ENCODE data around the gene SLC9A8.
A peak's percentile ranks its signal among the peaks of the same experiment; 100 is the strongest.
"Not testable (repeated sequence)": the region's sequence is repeated elsewhere in the genome, so short reads cannot be mapped to it uniquely, and the experiment has no call there.

Gene SLC9A8

DNA sequence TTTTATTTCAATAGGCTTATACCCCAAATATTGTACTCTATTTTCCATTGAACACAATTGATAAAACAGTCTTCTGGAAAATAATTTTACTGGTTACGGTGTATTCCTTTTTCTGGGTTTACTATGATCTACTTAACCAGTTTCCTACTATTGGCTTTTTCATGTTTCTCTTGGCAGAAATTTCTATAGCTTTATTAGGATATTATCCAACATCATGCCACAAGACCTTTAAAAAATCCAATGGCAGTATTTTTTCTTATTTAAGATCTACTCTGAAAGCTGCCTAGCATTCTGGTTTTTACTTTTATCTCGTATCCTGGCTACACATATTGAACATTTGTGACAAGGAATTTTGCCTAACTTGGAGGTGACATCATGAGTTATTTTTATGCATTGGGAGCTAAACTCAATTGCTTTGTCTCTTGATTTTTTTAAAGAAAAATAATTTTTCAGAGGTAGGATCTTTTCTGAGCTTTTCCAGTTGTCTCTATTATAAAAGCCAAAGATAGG is 45.5 kb downstream of the SLC9A8 start:
- DNase-seq (no peak), ATAC-seq (replicated peaks) (no peak)
- Mint-ChIP-seq H3K4me1 (no peaks in the 10 kb centered on the region), H3K27me3 (no peaks in the 10 kb centered on the region), H3K27ac (no peak overlapping the region), H3K36me3 (peaks cover 27 to 47% of the 10 kb centered on the region in 2 donors), H3K9me3 (no peaks in the 10 kb centered on the region), H3K4me3 (no peak overlapping the region)

DNA sequence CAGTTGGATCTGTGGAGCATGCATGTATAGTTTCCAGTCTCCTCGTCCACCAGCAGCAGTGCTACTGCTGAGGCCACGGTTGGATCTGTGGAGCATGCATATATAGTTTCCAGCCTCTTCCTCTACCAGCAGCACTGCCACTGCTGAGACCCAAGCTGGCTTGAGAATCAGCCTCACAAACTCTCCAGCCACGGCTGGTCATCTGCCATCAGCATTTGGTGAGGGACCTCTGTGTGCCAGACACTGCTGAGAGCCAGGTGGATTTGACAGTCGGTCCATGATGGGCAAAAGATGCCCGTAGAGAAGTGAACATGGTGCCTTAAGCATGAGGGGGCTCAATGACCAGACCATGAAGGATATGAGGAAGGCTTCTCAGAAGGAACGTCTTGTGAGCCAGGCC is 46.4 kb downstream of the SLC9A8 start:
- Mint-ChIP-seq H3K9me3 (no peaks in the 10 kb centered on the region), H3K4me1 (no peaks in the 10 kb centered on the region), H3K36me3 (peaks cover 27 to 44% of the 10 kb centered on the region in 2 donors), H3K27ac (no peak overlapping the region), H3K27me3 (no peaks in the 10 kb centered on the region), H3K4me3 (no peak overlapping the region)
- no peak for ATAC-seq (replicated peaks)
- no peak for DNase-seq

- no peak for DNase-seq
- Mint-ChIP-seq H3K4me1 (no peaks in the 10 kb centered on the region), H3K27me3 (no peaks in the 10 kb centered on the region), H3K4me3 (no peak overlapping the region), H3K36me3 (peaks cover 31 to 46% of the 10 kb centered on the region in 2 donors), H3K9me3 (no peaks in the 10 kb centered on the region), H3K27ac (no peak overlapping the region)
- no peak for ATAC-seq (replicated peaks)
These were observed 47.2 kb downstream of the SLC9A8 start for GRCh38 chr20:49859807-49860206.

- DNase-seq; H3K27me3 Mint-ChIP-seq; H3K4me1 Mint-ChIP-seq; H3K4me3 Mint-ChIP-seq; H3K9me3 Mint-ChIP-seq; ATAC-seq (replicated peaks); H3K27ac Mint-ChIP-seq: not testable (repeated sequence)
- H3K36me3 Mint-ChIP-seq, result peaks cover 23 to 44% of the 10 kb centered on the region in 2 donors
These were observed 48.6 kb downstream of the SLC9A8 start for GRCh38 chr20:49861232-49861631.

DNA sequence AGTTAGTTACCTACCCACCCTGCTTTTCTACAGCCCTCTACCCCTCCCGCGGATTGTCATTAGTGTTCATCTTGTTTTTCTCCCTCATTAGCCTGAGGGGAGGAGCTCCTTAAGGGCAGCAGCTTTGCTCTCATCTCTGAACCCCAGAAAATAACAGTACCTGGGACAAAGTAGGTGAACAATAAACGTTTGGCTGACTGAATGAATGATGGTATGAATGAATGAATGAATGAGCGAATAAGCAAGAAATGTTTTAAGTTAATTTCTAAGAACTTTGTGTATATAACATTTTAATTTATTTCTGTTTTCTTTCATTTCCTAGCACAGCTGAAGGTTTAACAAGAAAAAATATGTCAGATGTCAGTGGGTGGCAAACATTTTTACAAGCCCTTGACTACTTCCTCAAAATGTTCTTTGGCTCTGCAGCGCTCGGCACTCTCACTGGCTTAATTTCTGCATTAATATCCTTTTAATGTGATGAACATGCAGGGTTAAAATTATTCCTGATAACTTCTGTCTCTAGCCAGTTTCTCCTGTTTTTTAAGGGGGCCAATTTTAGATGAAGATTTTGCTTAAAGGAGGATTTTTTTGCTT is 50.1 kb downstream of the SLC9A8 start:
- Mint-ChIP-seq H3K4me1 (peaks cover 3 to 4% of the 10 kb centered on the region in 2 donors), H3K27me3 (no peaks in the 10 kb centered on the region), H3K4me3 (no peak overlapping the region), H3K27ac (no peak overlapping the region), H3K36me3 (peaks cover 26 to 44% of the 10 kb centered on the region in 2 donors), H3K9me3 (no peaks in the 10 kb centered on the region)
- DNase-seq, result no peak
- no peak for ATAC-seq (replicated peaks)

- no peaks in the 10 kb centered on the region for H3K27me3 Mint-ChIP-seq
- H3K4me3 Mint-ChIP-seq, result no peak overlapping the region
- H3K9me3 Mint-ChIP-seq, result no peaks in the 10 kb centered on the region
- DNase-seq, result no peak
- H3K27ac Mint-ChIP-seq, result no peak overlapping the region
- peaks cover 8 to 12% of the 10 kb centered on the region in 2 donors for H3K4me1 Mint-ChIP-seq
- ATAC-seq (replicated peaks), result no peak
- H3K36me3 Mint-ChIP-seq, result peaks cover 27 to 52% of the 10 kb centered on the region in 2 donors
These were observed 51.0 kb downstream of the SLC9A8 start for GRCh38 chr20:49863666-49864065.

DNA sequence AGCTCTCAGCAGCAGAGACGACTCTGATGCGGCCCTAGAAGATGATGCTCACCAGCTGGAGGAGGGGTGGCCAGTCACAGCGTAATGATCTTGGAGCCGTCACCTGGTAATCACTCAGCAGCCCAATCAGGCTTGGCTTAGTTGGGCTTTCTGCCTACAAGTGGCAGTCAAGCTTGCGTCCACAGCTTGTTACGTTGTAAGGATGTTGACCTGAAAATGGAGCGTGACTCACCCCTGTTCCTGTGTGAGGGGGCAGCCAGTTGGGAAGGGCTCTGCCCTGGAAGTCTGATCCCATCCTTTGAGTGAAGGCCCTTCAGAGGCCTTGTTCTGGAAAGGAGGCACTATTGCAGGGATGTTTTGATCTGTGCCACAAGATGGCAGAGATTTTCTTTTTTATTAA is 52.9 kb downstream of the SLC9A8 start:
- Mint-ChIP-seq H3K36me3 (peaks cover 33 to 57% of the 10 kb centered on the region in 2 donors), H3K4me3 (no peak overlapping the region), H3K27ac (no peak overlapping the region), H3K27me3 (no peaks in the 10 kb centered on the region), H3K4me1 (peaks cover 8 to 12% of the 10 kb centered on the region in 2 donors), H3K9me3 (no peaks in the 10 kb centered on the region)
- ATAC-seq (replicated peaks), result no peak
- no peak for DNase-seq

DNA sequence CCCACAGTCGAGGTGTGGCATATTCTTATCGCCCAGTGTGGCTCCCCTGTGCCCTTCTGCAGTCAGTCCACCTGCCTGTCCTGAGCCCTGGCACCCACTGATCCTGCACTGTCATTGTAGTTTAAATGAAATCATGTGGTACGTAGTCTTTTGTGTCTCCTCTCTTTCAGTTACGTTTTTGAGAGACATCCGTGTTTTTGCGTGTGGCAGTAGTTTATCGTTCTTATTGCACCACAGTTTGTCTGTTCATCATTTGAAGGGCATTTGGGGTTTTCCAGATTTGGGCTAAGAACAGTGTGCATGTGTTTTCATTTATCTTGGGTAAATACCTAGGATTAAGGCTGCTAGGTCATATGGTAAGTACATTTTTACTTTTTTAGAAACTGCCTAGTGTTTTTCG is 53.4 kb downstream of the SLC9A8 start:
- H3K27ac Mint-ChIP-seq, result no peak overlapping the region
- H3K4me3 Mint-ChIP-seq, result no peak overlapping the region
- peaks cover 8 to 12% of the 10 kb centered on the region in 2 donors for H3K4me1 Mint-ChIP-seq
- H3K36me3 Mint-ChIP-seq, result peaks cover 29 to 52% of the 10 kb centered on the region in 2 donors
- no peaks in the 10 kb centered on the region for H3K27me3 Mint-ChIP-seq
- DNase-seq (no peak), ATAC-seq (replicated peaks) (no peak)
- H3K9me3 Mint-ChIP-seq, result no peaks in the 10 kb centered on the region

DNA sequence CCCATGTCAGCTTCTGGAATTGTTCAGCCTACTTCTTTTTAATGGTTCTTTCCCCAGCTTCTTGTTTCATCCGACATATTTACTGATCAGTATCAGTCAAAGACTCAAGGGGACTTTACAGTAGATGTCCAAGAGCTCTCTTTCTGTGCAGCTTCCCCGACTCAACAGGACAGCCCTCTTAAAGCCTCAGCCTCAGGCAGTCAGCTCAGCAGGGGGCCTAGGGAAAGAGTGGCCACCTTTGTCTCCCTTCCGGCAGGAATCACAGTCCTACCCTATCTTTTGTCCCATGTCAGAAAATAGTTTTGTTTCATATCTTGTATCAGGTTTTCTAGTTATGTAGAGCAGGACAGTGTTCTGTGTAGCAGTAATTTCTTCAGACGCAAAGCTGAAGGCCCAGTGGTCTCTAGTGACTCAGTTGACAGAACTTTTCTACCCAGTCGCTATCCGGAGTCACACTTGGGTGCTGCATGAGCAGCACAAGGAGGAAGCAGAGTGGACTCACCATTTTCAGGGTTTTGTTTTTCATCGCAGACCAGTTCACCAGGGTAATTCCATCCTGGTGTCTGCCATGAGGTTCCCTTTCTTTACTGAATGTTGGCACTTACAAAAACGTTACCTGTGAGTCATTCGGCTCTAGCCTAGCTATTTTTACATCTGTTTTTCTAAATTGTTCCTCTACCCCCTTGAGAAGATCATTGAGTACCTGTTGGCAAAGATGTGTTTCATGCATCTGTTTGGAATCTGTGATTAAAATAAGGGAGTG is 55.0 kb downstream of the SLC9A8 start:
- Mint-ChIP-seq H3K9me3 (no peaks in the 10 kb centered on the region), H3K4me3 (no peak overlapping the region), H3K27ac (peak overlapping the region; percentile 72), H3K27me3 (no peaks in the 10 kb centered on the region), H3K4me1 (peaks cover 8 to 12% of the 10 kb centered on the region in 2 donors), H3K36me3 (peaks cover 29 to 44% of the 10 kb centered on the region in 2 donors)
- DNase-seq (no peak), ATAC-seq (replicated peaks) (peak; percentile 59 to 75)

GRCh38 chr20:49868538-49868937 is 55.9 kb downstream of the SLC9A8 start:
- no peaks in the 10 kb centered on the region for H3K27me3 Mint-ChIP-seq
- no peaks in the 10 kb centered on the region for H3K9me3 Mint-ChIP-seq
- peak; percentile 46 to 52 for ATAC-seq (replicated peaks)
- H3K27ac Mint-ChIP-seq, result peak overlapping the region; percentile 81
- H3K36me3 Mint-ChIP-seq, result peaks cover 29 to 44% of the 10 kb centered on the region in 2 donors
- no peak overlapping the region for H3K4me3 Mint-ChIP-seq
- H3K4me1 Mint-ChIP-seq, result peaks cover 8 to 12% of the 10 kb centered on the region in 2 donors
- no peak for DNase-seq

DNA sequence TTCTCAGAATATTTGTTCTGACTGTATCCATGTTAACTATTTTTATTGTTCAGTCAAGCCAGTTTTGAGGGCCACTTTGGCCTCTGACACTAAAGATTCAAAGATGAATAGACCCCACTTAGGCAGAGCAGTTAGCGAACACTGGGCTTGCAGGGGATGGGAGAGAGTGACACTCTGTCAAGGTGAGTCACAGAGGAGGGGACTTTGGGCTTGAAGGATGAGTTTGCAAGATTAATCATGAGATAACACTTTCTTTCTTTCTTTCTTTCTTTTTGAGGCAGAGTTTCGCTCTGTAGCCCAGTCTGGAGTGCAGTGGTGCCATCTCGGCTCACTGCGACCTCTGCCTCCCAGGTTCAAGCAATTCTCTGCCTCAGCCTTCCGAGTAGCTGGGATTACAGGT is 56.3 kb downstream of the SLC9A8 start:
- peak overlapping the region; percentile 81 for H3K27ac Mint-ChIP-seq
- no peaks in the 10 kb centered on the region for H3K9me3 Mint-ChIP-seq
- no peak overlapping the region for H3K4me3 Mint-ChIP-seq
- no peak for ATAC-seq (replicated peaks)
- H3K27me3 Mint-ChIP-seq, result no peaks in the 10 kb centered on the region
- H3K4me1 Mint-ChIP-seq, result peaks cover 8 to 12% of the 10 kb centered on the region in 2 donors
- H3K36me3 Mint-ChIP-seq, result peaks cover 27 to 48% of the 10 kb centered on the region in 2 donors
- no peak for DNase-seq

DNA sequence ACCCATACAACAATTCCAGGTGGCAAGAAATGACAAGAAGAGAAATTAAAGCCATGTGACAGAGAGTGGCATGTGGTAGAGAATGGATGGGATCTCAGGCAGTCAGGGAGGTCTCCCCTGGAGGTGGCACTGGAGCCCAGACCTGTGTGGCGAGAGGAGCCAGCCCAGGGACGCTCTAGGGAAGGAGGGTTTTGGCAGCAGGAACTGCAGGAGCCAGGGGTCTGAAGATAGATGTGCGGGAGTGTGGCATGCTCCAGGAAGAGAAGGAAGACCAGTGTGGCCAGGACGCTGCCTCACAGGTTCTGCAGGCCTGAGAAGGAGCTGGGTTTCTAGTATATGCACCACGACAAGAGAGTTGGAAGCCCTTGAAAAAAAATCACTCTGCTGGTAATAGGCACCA is 57.6 kb downstream of the SLC9A8 start:
- no peak overlapping the region for H3K4me3 Mint-ChIP-seq
- H3K27me3 Mint-ChIP-seq, result no peaks in the 10 kb centered on the region
- H3K27ac Mint-ChIP-seq, result no peak overlapping the region
- peaks cover 8 to 12% of the 10 kb centered on the region in 2 donors for H3K4me1 Mint-ChIP-seq
- ATAC-seq (replicated peaks) (no peak), DNase-seq (no peak)
- H3K36me3 Mint-ChIP-seq, result peaks cover 25 to 45% of the 10 kb centered on the region in 2 donors
- no peaks in the 10 kb centered on the region for H3K9me3 Mint-ChIP-seq

DNA sequence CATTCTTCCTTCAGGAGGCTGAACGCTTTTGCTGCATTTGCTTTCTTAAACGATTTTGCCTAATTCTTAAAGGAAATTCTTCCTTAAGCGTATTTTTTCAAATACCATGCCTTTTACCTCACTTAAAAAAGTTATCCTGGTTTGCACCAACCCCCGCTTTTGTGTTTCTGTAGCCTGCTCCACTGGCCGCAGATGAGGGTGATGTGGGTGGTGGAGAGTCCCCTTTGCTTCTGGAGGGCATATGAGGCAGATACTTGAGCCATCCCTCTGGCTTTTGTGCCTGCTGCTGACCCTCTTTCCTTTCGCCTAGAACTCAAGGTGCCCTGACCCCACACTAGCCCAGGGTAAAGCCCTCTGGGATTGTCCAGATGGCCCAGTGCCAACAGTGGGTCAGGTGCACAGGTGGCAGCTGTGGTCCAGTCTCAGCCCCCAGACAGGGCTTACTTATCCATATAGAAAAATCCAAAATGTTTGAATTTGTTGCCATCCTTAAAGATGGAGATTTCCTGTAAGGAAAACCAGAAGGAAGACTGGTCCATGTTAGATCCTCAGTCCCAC is 58.8 kb downstream of the SLC9A8 start:
- no peak for DNase-seq
- H3K27ac Mint-ChIP-seq, result peak overlapping the region; percentile 14

GRCh38 chr20:49872056-49872455 is 59.4 kb downstream of the SLC9A8 start:
- Mint-ChIP-seq H3K4me1 (peaks cover 8 to 12% of the 10 kb centered on the region in 2 donors), H3K4me3 (no peak overlapping the region), H3K36me3 (peaks cover 29 to 43% of the 10 kb centered on the region in 2 donors), H3K27me3 (no peaks in the 10 kb centered on the region), H3K27ac (no peak overlapping the region), H3K9me3 (no peaks in the 10 kb centered on the region)
- no peak for ATAC-seq (replicated peaks)
- DNase-seq, result no peak

More for the DNA sequence above, 58.8 kb downstream of the SLC9A8 start:
- no peak for ATAC-seq (replicated peaks)
- Mint-ChIP-seq H3K9me3 (no peaks in the 10 kb centered on the region), H3K4me1 (peaks cover 8 to 12% of the 10 kb centered on the region in 2 donors), H3K36me3 (peaks cover 31 to 47% of the 10 kb centered on the region in 2 donors), H3K4me3 (no peak overlapping the region), H3K27me3 (no peaks in the 10 kb centered on the region)

All from stimulated activated naive B cell treated with anti-CD40 and anti-IgM and Interleukin-4, amounts not matched to agents 10 μg/mL and 1 μg/mL and 100 μg/mL, for 72 hours (primary cell).